Loucy (cell line): Measurements from ENCODE around the gene OR8D1.

Source experiments
- CTCF ChIP-seq: fragments of 200-600 bp; sonication (generic); conservative IDR thresholded peaks from 2 replicates; pipeline ENCODE4 v1.5.1; 2014; ENCODE audit warnings: mild to moderate bottlenecking, antibody characterized with exemption, low read length
- EZH2phosphoT487 ChIP-seq: fragments of 200-600 bp; IDR thresholded peaks from 2 replicates; pipeline ENCODE4 v1.6.1; 2018; ENCODE audit warnings: antibody characterized with exemption, mild to moderate bottlenecking, moderate library complexity, borderline replicate concordance

GRCh38 chr11:124327775-124328174, 14.0 kb upstream of the OR8D1 start:
- TF ChIP-seq CTCF, result no peak
- no peak for TF ChIP-seq EZH2phosphoT487
